Brain microvascular endothelial cell (primary cell): ENCODE results near the gene SHROOM3.

Experiments
- DNase-seq: peaks from one replicate; pipeline ENCODE4 v3.0.0-alpha.2; 2020
- H3K27ac ChIP-seq: fragments of 250-450 bp; sonication (Bioruptor Pico); 2 replicates; pipeline ENCODE4 v1.5.1; 2020; ENCODE audit warnings: mild to moderate bottlenecking, moderate library complexity
- H3K27me3 ChIP-seq: fragments of 250-450 bp; sonication (Bioruptor Pico); replicated peaks from 2 replicates; pipeline ENCODE4 v1.5.1; 2020; ENCODE audit warnings: mild to moderate bottlenecking
- H3K36me3 ChIP-seq: fragments of 250-450 bp; sonication (Bioruptor Pico); replicated peaks from 2 replicates; pipeline ENCODE4 v1.5.1; 2020; ENCODE audit warnings: mild to moderate bottlenecking
- H3K4me3 ChIP-seq: 2 replicates; pipeline ENCODE4 v1.5.1; 2011; ENCODE audit warnings: low read depth, mild to moderate bottlenecking, control low read depth, low read length, moderate library complexity
- in situ Hi-C: cut with HindIII; loops from 2 replicates; pipeline ENCODE4 v1.10.0; 2017; ENCODE audit warnings: low sequenced_read_pairs, low pct_ligation_motif_present
- TF ChIP-seq, protein P1 (sequence below): IDR thresholded peaks from 2 replicates; pipeline ENCODE4 v1.5.1; 2011; ENCODE audit warnings: low read depth, mild to moderate bottlenecking, moderate library complexity, low read length, control low read depth, inconsistent platforms; ENCODE audit errors: missing control alignments

The SHROOM3 gene

GRCh38 chr4:76698141-76698540, 263.1 kb downstream of the SHROOM3 start:
- no peak for DNase-seq
- H3K27me3 ChIP-seq: no peaks in the 10 kb centered on the region
- TF ChIP-seq, protein P1, sequence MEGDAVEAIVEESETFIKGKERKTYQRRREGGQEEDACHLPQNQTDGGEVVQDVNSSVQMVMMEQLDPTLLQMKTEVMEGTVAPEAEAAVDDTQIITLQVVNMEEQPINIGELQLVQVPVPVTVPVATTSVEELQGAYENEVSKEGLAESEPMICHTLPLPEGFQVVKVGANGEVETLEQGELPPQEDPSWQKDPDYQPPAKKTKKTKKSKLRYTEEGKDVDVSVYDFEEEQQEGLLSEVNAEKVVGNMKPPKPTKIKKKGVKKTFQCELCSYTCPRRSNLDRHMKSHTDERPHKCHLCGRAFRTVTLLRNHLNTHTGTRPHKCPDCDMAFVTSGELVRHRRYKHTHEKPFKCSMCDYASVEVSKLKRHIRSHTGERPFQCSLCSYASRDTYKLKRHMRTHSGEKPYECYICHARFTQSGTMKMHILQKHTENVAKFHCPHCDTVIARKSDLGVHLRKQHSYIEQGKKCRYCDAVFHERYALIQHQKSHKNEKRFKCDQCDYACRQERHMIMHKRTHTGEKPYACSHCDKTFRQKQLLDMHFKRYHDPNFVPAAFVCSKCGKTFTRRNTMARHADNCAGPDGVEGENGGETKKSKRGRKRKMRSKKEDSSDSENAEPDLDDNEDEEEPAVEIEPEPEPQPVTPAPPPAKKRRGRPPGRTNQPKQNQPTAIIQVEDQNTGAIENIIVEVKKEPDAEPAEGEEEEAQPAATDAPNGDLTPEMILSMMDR: no peak
- H3K36me3 ChIP-seq: no peaks in the 10 kb centered on the region
- no peak overlapping the region for H3K27ac ChIP-seq
- in situ Hi-C loops: no loop called here
- H3K4me3 ChIP-seq: no peak overlapping the region

DNA sequence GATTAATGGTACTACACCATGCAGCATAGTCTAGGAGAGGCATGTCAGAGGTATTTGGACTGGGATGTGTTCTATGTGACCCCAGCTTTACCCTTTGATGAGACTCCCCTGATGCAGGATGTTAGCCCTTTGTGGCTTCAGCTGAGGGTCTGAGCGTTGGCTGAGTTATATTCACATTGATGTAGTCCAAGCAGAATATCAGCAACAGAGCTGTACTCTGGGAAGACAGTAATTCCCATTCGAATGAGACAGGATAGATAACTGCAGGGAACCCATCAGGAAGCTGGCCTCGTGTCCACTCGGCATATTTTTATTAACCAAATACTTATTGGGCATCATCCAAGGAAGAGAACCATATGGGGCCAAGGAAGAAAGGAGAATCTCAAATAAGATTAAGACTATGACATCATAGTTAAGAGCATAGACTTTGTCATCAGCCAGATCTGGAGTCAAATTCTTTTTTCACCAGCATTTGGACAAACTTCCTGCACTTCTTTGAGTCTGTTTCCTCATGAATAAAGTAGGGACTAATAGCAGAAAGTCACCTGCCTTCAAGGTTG, 264.8 kb downstream of the SHROOM3 start:
- no peak overlapping the region for H3K27ac ChIP-seq
- TF ChIP-seq, protein P1: no peak
- no peak for DNase-seq
- no peaks in the 10 kb centered on the region for H3K36me3 ChIP-seq
- no peak overlapping the region for H3K4me3 ChIP-seq
- in situ Hi-C loops: no loop called here
- no peaks in the 10 kb centered on the region for H3K27me3 ChIP-seq

DNA sequence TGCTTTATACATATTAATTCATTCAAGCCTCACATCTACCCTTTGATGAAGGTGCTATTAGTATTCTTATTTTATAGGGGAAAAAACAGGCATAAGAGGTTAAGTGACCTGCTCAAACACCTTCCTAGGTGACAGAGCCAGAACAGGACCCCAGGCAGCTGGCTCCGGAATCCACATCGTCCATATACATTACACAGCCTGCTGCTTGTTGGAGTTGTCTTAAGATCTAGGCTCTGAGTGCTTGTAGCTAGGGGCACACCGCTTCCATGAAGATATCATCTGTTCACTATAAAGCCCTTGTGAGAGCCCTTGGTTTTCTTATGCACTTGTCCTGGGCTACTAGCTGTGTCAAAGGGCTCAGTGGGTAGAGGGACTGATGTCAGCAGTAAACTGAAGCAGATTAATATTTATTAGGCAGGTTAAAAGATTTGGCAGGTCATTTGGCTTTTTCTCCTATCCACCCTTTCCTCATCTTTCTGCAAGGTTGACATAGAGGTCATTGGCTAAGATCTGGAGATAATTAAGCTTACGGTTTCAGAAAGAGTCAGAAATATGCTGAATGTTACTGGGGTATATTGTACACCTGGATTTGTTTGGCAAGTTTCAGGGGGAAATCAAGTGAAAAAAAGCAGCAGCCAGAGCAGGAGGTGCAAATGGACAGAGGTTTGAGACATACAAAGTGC, 267.6 kb downstream of the SHROOM3 start:
- Histone ChIP-seq H3K36me3 (no peaks in the 10 kb centered on the region), H3K4me3 (no peak overlapping the region), H3K27me3 (no peaks in the 10 kb centered on the region), H3K27ac (no peak overlapping the region)
- in situ Hi-C loops: no loop called here
- no peak for DNase-seq
- TF ChIP-seq, protein P1: no peak

GRCh38 chr4:76703123-76703490, 268.1 kb downstream of the SHROOM3 start:
- in situ Hi-C loops: no loop called here
- H3K27me3 ChIP-seq: no peaks in the 10 kb centered on the region
- no peak overlapping the region for H3K27ac ChIP-seq
- TF ChIP-seq, protein P1: no peak
- no peaks in the 10 kb centered on the region for H3K36me3 ChIP-seq
- DNase-seq: no peak
- H3K4me3 ChIP-seq: no peak overlapping the region

DNA sequence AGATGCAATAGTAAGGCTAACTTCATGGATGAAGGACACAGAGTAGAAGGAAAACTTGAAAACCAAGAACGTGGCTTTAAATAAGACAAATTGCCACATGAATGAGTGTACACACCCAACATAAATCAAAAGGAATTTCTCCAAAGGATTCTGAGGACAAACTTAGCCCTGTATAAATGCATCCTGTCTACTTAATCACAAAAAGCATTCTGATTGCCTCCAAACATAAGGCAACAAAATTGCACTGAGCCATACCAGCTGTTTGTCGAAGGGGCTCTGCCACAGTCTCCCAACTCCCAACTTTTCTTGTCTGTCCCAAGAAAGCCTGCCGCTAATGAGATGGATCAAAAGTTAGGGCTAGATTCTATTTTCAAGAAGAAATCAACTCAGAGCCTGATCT, 268.6 kb downstream of the SHROOM3 start:
- DNase-seq: no peak
- Histone ChIP-seq H3K27me3 (no peaks in the 10 kb centered on the region), H3K4me3 (no peak overlapping the region), H3K27ac (no peak overlapping the region), H3K36me3 (no peaks in the 10 kb centered on the region)
- TF ChIP-seq, protein P1: no peak
- in situ Hi-C loops: no loop called here
